GM21423 (cell line): ENCODE results near the gene MPP2.
"Not testable (repeated sequence)": the region's sequence is repeated elsewhere in the genome, so short reads cannot be mapped to it uniquely, and the experiment has no call there.

ENCODE experiments used
- ATAC-seq: cut with Tn5 transposase; IDR thresholded peaks from one replicate; pipeline ENCODE4 v1.9.1; 2021; ENCODE audit warnings: mild to moderate bottlenecking, moderate library complexity; ENCODE audit not compliant: unreplicated experiment

MPP2 gene

DNA sequence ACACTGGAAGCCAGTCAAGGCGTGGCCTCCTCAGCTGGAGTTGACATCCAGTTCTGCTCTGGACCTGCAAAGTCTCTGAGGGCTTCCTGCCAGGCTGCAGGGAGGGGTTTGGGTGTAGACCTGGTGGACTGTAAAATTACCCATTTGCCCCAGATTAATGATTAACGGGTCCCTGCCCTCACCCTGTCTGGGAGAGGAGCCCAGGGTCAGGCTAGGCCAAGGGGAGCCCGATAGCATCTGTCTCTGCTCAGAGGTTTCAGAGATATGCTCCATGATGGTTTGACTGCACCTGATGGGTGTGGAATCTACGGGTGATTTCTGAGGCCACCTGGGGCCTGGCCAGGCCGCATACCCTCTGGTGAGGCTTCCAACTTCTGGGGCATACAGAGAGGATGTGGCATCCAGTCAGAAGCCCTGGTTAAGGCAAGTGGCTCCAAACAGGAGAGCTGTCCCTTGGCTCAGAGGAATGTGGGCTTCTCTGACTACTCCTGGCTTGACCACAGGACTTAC is 23.8 kb upstream of the MPP2 start:
- ATAC-seq, result no peak

DNA sequence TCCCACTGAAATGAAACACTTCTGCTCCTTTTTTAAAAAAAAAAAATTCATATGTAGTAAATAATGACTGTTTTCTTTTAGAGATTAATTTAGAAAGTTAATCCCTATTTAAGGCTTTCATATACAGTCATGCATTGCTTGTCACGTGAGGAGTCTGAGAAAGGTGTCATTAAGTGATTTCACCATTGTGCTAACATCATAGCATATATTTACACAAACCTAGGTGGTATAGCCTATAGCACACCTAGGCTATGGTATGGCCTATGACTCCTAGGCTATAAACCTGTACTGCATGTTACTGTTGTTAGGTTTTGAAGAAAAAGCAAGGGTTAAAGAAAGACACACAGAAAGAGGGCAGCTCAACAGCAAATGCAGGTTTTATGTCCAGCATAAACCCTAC is 21.3 kb upstream of the MPP2 start:
- ATAC-seq, result no peak

GRCh38 chr17:43927929-43928328 is 20.6 kb upstream of the MPP2 start:
- not testable (repeated sequence) for ATAC-seq

DNA sequence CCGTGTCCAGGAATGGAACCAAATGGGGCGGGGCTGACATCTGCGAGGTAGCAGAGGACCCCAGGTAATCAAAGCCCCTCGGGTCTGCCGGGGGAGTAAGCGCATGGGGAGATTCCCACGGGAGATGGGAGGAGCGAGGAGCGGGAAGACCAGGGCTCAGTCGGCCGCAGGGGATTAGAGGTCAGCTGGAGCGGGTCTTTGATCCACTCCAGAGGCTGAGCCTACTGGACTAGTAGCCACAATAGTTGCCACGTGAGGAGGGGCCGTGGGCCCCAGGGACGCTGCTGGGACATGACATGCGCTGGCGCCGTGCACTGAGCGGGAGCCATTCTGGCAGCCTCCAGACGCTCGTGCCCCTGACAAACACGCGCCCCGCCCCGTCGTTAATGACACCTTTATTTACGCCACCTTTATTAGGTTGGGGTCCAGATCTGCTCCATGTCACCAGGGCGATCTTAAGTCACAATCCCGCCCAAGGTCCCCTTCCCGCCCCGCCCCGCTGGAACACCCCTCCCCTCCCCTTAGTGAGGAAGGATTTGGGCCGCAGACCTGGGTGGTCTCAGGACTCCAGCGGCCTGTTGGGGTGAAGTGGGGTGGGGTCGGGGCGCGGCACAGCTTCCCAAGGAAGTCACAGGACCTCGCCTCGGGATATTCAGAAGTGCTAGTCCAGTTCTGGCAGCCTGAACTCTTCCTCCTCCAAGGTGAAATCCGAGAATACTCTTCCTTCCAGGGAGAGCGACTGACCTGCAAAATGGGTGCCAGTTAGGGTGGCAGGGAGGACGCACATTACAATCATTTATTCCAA is 19.9 kb upstream of the MPP2 start:
- no peak for ATAC-seq

- no peak for ATAC-seq
These were observed 17.2 kb upstream of the MPP2 start for GRCh38 chr17:43924558-43924957.

DNA sequence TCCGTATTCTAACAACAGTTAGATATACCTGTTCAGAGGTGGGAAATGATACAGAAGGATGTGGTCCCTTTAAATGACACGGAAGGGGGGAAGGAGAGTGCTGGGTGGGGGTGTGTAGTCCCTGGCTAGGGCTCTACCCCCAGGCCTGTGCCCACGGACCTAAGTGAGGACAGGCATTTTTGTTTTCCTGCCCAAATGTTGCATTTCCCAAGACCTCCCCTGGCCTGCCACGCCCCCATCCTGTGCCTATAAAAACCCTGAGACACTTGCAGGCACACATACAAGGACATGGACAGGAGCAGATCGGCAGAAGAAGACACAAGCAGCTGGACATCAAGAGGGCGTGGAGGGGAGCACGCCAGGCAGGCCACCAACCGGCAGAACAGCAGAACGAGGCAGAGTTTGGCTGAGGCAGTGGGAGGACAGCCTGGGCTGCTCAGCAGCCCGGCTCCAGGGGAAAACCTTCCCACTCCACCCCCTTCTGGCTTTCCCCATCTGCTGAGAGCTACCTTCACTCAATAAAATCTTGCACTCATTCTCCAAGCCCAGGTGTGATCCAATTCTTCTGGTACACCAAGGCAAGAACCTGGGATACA is 13.3 kb upstream of the MPP2 start:
- no peak for ATAC-seq

DNA sequence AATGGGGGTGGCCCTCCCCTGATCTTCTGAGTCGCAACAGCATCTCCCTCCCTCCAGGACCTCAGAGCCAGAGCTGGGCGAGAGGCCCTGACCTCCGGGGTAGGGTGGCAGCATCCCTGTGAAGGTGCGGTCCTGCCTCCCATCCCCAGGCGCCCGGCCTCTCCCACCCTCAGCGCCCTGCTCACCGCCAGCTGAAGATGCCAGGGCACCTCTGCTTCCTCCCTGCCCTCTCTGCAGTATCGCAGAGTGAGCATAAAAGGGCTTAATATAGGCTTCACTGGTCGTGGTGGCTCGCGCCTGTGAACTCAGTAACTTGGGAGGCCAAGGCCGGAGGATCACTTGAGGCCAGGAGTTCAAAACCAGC is 10.7 kb upstream of the MPP2 start:
- no peak for ATAC-seq

GRCh38 chr17:43917348-43918025 is 10.2 kb upstream of the MPP2 start:
- peak; percentile 53 for ATAC-seq

- ATAC-seq, result peak; percentile 16
These were observed 9.6 kb upstream of the MPP2 start for GRCh38 chr17:43917016-43917347.

- no peak for ATAC-seq
These were observed 9.0 kb upstream of the MPP2 start for GRCh38 chr17:43916385-43916784.

GRCh38 chr17:43915559-43915958 is 8.2 kb upstream of the MPP2 start:
- no peak for ATAC-seq

DNA sequence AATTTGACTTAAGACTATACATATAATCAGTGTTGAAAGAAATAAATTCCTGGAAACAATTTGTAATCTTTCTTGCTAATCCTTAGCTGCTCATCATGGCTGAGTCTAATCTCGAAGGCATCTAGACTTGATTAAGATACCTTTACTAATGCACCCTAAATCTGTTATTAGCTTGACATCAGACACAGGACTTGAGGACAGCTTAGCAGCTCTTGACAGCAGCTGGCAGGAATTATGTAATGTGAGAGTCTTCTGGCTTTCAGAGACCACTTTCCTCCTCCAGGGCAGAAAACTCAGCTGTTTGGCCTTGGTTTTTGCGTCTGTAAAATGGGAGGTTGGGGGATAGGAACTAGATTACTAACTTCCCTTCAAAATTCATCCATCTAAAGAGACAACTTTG is 7.1 kb upstream of the MPP2 start:
- no peak for ATAC-seq

- ATAC-seq, result no peak
These were observed 6.2 kb upstream of the MPP2 start for GRCh38 chr17:43913584-43913983.

DNA sequence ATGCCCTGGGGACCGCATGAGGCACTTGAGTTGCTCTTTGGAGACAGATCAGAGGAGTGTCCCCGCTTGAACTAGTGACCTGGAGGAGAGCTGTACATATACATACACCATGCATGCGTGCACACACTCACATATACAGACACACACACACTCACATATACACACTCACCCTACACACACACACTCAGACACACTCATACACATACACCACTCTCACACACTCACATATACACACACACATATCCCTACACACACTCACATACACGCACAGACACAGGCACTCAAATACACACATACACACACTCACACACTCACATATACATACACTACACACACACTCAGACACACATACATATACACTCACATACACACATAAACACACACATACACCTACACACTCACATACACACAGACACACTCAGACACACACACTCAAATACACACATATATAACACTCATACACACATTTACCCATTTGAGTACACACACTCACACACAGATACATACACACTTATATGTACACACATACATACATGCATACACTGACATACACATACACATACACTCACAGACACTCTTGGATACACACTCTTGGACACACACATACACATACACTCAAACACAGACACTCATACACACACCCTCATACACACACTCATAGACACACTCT is 5.4 kb upstream of the MPP2 start:
- ATAC-seq, result no peak

DNA sequence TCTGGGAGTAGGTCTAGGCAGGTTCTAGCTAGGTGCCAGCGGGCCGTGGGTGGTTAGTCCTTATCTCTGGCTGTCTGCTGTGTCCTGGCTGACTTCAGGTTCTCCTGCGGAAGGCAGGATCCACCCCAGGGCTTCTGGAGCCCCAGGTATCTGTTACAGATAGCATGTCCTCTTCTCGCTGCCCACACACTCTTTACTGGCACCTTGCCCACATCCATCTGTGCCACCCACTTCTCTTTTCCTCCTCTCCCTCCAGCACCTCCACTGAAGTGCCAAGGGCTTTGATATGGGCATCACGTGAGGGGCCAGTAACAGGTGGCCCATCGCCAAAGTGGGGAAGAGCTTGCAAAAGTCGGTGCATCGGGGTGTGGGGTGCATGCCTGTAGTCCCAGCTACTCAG is 4.6 kb upstream of the MPP2 start:
- ATAC-seq, result no peak

- ATAC-seq, result no peak
These were observed 2.3 kb upstream of the MPP2 start for GRCh38 chr17:43909537-43910231.

DNA sequence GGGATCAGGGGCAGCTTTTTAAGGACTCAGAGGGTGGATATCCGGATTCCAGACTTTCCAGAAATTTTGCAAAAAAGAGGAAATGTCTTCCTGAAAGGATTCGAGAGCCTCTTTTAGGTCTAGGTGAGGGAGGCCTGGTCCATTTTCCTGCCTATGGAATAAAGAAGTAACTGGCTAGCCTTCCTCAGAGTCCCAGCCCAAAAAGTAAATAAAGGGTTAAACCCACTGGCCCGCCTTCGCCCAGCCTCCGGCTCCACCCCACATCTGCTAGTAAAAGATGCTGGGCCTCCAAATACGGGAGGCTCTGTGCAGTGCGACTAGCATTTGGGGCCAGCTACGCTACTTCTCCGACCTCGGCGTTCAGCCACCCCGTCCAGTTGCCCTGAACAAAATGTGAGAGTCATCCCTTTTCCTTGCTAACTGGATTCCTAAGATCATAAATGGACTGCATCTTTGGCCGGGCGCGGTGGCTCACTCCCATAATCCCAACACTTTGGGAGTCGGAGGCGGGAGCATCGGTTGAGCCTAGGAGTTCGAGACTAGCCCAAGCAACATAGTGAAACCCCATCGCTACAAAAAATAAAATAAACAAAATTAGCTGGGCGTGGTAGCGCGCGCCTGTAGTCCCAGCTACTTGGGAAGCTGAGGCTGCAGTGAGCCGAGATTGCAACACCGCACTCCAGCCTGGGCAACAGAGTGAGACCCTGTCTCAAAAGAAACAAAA is 824 bp upstream of the MPP2 start:
- ATAC-seq, result no peak

GRCh38 chr17:43906951-43907424 is 348 bp downstream of the MPP2 start:
- ATAC-seq, result no peak

GRCh38 chr17:43905985-43906852 is 1.1 kb downstream of the MPP2 start:
- ATAC-seq, result no peak
